ENCODE measurements around the gene C11orf21.

The C11orf21 gene

GRCh38 chr11:2294926-2295290 lies 6.8 kb downstream of the C11orf21 start:
- H3K27me3 ChIP-seq (ENCODE audit: insufficient read depth, poor library complexity, severe bottlenecking): no peaks in the 10 kb centered on the region

GRCh38 chr11:2293984-2294925 lies 7.5 kb downstream of the C11orf21 start:
- TF ChIP-seq REST (IDR thresholded peaks at IDR 0.05; ENCODE audit: insufficient replicate concordance, low read depth) (no peak), POLR2AphosphoS5 (IDR thresholded peaks at IDR 0.05; ENCODE audit: low read depth) (peak; percentile 24; the same call in 1 of the 2 replicates), CTCF (IDR thresholded peaks at IDR 0.05; ENCODE audit: insufficient read depth, low read length) (peak; percentile 38), SPI1 (IDR thresholded peaks at IDR 0.05; ENCODE audit: borderline replicate concordance, low read depth) (peak; percentile 93), GABPA (IDR thresholded peaks at IDR 0.05; ENCODE audit: low read depth) (no peak)
- Histone ChIP-seq H3K27ac (replicated peaks) (no peak overlapping the region), H3K4me3 (replicated peaks; ENCODE audit: insufficient read depth, low read length) (no peak overlapping the region), H3K27me3 (ENCODE audit: insufficient read depth, poor library complexity, severe bottlenecking) (no peaks in the 10 kb centered on the region)
- peak in 1 of 2 experiments; percentile 79 for DNase-seq (ENCODE audit: low read depth in 1 of 2, low spot score in 1 of 2)

More at GRCh38 chr11:2294926-2295290, 6.8 kb downstream of the C11orf21 start:
- Histone ChIP-seq H3K27ac (replicated peaks) (no peak overlapping the region), H3K4me3 (replicated peaks; ENCODE audit: insufficient read depth, low read length) (no peak overlapping the region)
- TF ChIP-seq SPI1 (IDR thresholded peaks at IDR 0.05; ENCODE audit: borderline replicate concordance, low read depth): no peak
- peak; percentile 19; the same call in 1 of the 2 replicates for TF ChIP-seq POLR2AphosphoS5 (IDR thresholded peaks at IDR 0.05; ENCODE audit: low read depth)
- DNase-seq (ENCODE audit: low read depth in 1 of 2, low spot score in 1 of 2): no peak

- DNase-seq (ENCODE audit: low read depth in 1 of 2, low spot score in 1 of 2): no peak
- Histone ChIP-seq H3K27me3 (ENCODE audit: insufficient read depth, poor library complexity, severe bottlenecking) (no peaks in the 10 kb centered on the region), H3K27ac (replicated peaks) (no peak overlapping the region), H3K4me3 (replicated peaks; ENCODE audit: insufficient read depth, low read length) (no peak overlapping the region)
- no peak for TF ChIP-seq POLR2AphosphoS5 (IDR thresholded peaks at IDR 0.05; ENCODE audit: low read depth)
- TF ChIP-seq GABPA (IDR thresholded peaks at IDR 0.05; ENCODE audit: low read depth): no peak
- no peak for TF ChIP-seq CTCF (IDR thresholded peaks at IDR 0.05; ENCODE audit: insufficient read depth, low read length)
- TF ChIP-seq REST (IDR thresholded peaks at IDR 0.05; ENCODE audit: insufficient replicate concordance, low read depth): no peak
- no peak for TF ChIP-seq SPI1 (IDR thresholded peaks at IDR 0.05; ENCODE audit: borderline replicate concordance, low read depth)
Measured at GRCh38 chr11:2293531-2293971, 8.2 kb downstream of the C11orf21 start.

- no peak overlapping the region for H3K4me3 ChIP-seq (replicated peaks; ENCODE audit: insufficient read depth, low read length)
- no peak for DNase-seq (ENCODE audit: low read depth in 1 of 2, low spot score in 1 of 2)
- TF ChIP-seq SPI1 (IDR thresholded peaks at IDR 0.05; ENCODE audit: borderline replicate concordance, low read depth): no peak
- no peak for TF ChIP-seq CTCF (IDR thresholded peaks at IDR 0.05; ENCODE audit: insufficient read depth, low read length)
- no peak for TF ChIP-seq POLR2AphosphoS5 (IDR thresholded peaks at IDR 0.05; ENCODE audit: low read depth)
- TF ChIP-seq GABPA (IDR thresholded peaks at IDR 0.05; ENCODE audit: low read depth): no peak
- no peak for TF ChIP-seq REST (IDR thresholded peaks at IDR 0.05; ENCODE audit: insufficient replicate concordance, low read depth)
- no peaks in the 10 kb centered on the region for H3K27me3 ChIP-seq (ENCODE audit: insufficient read depth, poor library complexity, severe bottlenecking)
- H3K27ac ChIP-seq (replicated peaks): no peak overlapping the region
Measured at GRCh38 chr11:2290351-2290841, 11.3 kb downstream of the C11orf21 start.
